Stomach (tissue), 4 donors: ENCODE measurements around the gene SH3BGR.

Experiments
- CTCF ChIP-seq, 7 experiments: fragments of 450-650 bp in 4 of 7; fragments of 200-600 bp in 3 of 7; sonication (generic) in 3 of 7; IDR thresholded peaks; one replicate each; pipeline ENCODE4 v1.5.1; 2016 to 2019; ENCODE audit warnings: antibody characterized with exemption in 7 of 7, control low read depth in 2 of 7, mild to moderate bottlenecking in 1 of 7
- EP300 ChIP-seq: sonication (generic); formaldehyde crosslinking; IDR thresholded peaks from one replicate; pipeline ENCODE4 v1.6.1; 2017; ENCODE audit warnings: antibody characterized with exemption
- POLR2A ChIP-seq, 4 donors: fragments of 450-650 bp; IDR thresholded peaks; one replicate each; pipeline ENCODE4 v1.6.1; 2016; ENCODE audit warnings: antibody characterized with exemption in 4 of 4, control low read depth in 2 of 4, mild to moderate bottlenecking in 1 of 4, moderate library complexity in 1 of 4
- POLR2AphosphoS5 ChIP-seq, 3 donors: sonication (generic); formaldehyde crosslinking; IDR thresholded peaks; one replicate each; pipeline ENCODE4 v1.6.1; 2016; ENCODE audit warnings: antibody characterized with exemption in 3 of 3

GRCh38 chr21:39406065-39406464 lies 45.7 kb upstream of the SH3BGR start:
- TF ChIP-seq POLR2A (IDR thresholded peaks at IDR 0.05) (no peak), CTCF (IDR thresholded peaks at IDR 0.05) (no peak), EP300 (no peak), POLR2AphosphoS5 (IDR thresholded peaks at IDR 0.05) (no peak)
